Measurements from ENCODE around the gene PARM1. TPM values are rescaled to one million over a fixed set of nuclear protein-coding genes. Genes with fewer than 3 reads are reported as not detected.

The PARM1 gene
- total and polyA plus RNA-seq, 9 of the 15 experiments (the other 6 are each of a cell fraction or from before 2014, with no cell fraction given), result 0.07 TPM; not detected in 8

DNA sequence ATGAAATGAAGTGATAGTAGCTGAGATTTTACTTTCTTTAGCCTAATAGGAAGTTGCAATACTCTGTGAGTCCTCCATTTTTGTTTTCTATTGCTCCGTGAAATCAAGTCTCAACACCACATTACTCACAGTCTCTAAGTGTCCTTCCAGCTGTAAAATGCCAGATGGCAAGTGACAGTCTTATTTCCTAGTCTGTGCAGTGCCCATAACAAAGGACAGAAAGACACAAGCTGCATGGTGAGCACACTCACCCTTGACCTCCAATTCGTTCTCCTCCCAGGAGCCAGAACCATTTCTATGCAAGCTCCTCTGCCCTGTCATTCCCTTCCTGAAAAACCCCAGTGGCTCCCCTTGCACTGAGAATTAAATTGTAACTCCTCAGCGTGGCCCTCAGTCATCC lies 101.6 kb downstream of the PARM1 start (continued):
- TF ChIP-seq, protein P1, sequence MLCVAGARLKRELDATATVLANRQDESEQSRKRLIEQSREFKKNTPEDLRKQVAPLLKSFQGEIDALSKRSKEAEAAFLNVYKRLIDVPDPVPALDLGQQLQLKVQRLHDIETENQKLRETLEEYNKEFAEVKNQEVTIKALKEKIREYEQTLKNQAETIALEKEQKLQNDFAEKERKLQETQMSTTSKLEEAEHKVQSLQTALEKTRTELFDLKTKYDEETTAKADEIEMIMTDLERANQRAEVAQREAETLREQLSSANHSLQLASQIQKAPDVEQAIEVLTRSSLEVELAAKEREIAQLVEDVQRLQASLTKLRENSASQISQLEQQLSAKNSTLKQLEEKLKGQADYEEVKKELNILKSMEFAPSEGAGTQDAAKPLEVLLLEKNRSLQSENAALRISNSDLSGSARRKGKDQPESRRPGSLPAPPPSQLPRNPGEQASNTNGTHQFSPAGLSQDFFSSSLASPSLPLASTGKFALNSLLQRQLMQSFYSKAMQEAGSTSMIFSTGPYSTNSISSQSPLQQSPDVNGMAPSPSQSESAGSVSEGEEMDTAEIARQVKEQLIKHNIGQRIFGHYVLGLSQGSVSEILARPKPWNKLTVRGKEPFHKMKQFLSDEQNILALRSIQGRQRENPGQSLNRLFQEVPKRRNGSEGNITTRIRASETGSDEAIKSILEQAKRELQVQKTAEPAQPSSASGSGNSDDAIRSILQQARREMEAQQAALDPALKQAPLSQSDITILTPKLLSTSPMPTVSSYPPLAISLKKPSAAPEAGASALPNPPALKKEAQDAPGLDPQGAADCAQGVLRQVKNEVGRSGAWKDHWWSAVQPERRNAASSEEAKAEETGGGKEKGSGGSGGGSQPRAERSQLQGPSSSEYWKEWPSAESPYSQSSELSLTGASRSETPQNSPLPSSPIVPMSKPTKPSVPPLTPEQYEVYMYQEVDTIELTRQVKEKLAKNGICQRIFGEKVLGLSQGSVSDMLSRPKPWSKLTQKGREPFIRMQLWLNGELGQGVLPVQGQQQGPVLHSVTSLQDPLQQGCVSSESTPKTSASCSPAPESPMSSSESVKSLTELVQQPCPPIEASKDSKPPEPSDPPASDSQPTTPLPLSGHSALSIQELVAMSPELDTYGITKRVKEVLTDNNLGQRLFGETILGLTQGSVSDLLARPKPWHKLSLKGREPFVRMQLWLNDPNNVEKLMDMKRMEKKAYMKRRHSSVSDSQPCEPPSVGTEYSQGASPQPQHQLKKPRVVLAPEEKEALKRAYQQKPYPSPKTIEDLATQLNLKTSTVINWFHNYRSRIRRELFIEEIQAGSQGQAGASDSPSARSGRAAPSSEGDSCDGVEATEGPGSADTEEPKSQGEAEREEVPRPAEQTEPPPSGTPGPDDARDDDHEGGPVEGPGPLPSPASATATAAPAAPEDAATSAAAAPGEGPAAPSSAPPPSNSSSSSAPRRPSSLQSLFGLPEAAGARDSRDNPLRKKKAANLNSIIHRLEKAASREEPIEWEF (CRISPR knock-in tag; IDR thresholded peaks at IDR 0.05), result no peak
- TF ChIP-seq, protein P2, sequence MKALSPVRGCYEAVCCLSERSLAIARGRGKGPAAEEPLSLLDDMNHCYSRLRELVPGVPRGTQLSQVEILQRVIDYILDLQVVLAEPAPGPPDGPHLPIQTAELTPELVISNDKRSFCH (CRISPR knock-in tag; IDR thresholded peaks at IDR 0.05), result no peak
- TF ChIP-seq, protein P2 (tag; IDR thresholded peaks at IDR 0.05), result no peak
- TF ChIP-seq SUPT5H (IDR thresholded peaks at IDR 0.05), result no peak
- TF ChIP-seq, protein P3, sequence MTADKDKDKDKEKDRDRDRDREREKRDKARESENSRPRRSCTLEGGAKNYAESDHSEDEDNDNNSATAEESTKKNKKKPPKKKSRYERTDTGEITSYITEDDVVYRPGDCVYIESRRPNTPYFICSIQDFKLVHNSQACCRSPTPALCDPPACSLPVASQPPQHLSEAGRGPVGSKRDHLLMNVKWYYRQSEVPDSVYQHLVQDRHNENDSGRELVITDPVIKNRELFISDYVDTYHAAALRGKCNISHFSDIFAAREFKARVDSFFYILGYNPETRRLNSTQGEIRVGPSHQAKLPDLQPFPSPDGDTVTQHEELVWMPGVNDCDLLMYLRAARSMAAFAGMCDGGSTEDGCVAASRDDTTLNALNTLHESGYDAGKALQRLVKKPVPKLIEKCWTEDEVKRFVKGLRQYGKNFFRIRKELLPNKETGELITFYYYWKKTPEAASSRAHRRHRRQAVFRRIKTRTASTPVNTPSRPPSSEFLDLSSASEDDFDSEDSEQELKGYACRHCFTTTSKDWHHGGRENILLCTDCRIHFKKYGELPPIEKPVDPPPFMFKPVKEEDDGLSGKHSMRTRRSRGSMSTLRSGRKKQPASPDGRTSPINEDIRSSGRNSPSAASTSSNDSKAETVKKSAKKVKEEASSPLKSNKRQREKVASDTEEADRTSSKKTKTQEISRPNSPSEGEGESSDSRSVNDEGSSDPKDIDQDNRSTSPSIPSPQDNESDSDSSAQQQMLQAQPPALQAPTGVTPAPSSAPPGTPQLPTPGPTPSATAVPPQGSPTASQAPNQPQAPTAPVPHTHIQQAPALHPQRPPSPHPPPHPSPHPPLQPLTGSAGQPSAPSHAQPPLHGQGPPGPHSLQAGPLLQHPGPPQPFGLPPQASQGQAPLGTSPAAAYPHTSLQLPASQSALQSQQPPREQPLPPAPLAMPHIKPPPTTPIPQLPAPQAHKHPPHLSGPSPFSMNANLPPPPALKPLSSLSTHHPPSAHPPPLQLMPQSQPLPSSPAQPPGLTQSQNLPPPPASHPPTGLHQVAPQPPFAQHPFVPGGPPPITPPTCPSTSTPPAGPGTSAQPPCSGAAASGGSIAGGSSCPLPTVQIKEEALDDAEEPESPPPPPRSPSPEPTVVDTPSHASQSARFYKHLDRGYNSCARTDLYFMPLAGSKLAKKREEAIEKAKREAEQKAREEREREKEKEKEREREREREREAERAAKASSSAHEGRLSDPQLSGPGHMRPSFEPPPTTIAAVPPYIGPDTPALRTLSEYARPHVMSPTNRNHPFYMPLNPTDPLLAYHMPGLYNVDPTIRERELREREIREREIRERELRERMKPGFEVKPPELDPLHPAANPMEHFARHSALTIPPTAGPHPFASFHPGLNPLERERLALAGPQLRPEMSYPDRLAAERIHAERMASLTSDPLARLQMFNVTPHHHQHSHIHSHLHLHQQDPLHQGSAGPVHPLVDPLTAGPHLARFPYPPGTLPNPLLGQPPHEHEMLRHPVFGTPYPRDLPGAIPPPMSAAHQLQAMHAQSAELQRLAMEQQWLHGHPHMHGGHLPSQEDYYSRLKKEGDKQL (CRISPR knock-in tag; IDR thresholded peaks at IDR 0.05; ENCODE audit: borderline replicate concordance), result no peak
- TF ChIP-seq XRCC5 (IDR thresholded peaks at IDR 0.05; ENCODE audit: low read depth, low read length), result no peak
